Caco-2 (cell line): ENCODE results near the gene NLRP13. TPM values are rescaled to one million over a fixed set of nuclear protein-coding genes. Genes with fewer than 3 reads are reported as not detected.

Source experiments
- BruUV-seq: library from RNA; stranded (reverse); fragments of 400-500 nt; replicated peaks from 2 replicates; lab custom pipeline; 2021; lab: Mats Ljungman, UMichigan
- CTCF ChIA-PET: fragments of 300-600 bp; sonication (Branson Sonifier 250); formaldehyde crosslinking; loops from one replicate; lab custom pipeline; 2022; ENCODE audit warnings: antibody characterized with exemption; lab: Charles Lee
- POLR2A ChIA-PET: fragments of 300-600 bp; sonication (Branson Sonifier 250); formaldehyde crosslinking; loops from one replicate; lab custom pipeline; 2022; ENCODE audit warnings: antibody characterized with exemption; lab: Charles Lee
- DNase-seq, 2 experiments: peaks; one replicate each; pipeline versions ENCODE4 v3.0.0 to v3.0.0-alpha.2; 2020 to 2022
- H3K27me3 ChIP-seq: replicated peaks from 2 replicates; pipeline ENCODE4 v1.6.0; 2011; ENCODE audit warnings: low read length; ENCODE audit not compliant: control insufficient read depth, insufficient read depth
- H3K36me3 ChIP-seq: 2 replicates; pipeline ENCODE4 v1.5.1; 2011; ENCODE audit warnings: low read length; ENCODE audit not compliant: control insufficient read depth, insufficient read depth
- H3K4me1 ChIP-seq: fragments of 250-450 bp; sonication (Bioruptor Pico); 2 replicates; pipeline ENCODE4 v1.5.1; 2020; ENCODE audit warnings: mild to moderate bottlenecking
- H3K4me3 ChIP-seq: 2 replicates; pipeline ENCODE4 v1.5.1; 2011; ENCODE audit warnings: low read depth, mild to moderate bottlenecking, control low read depth, low read length
- H3K9me3 ChIP-seq: fragments of 250-450 bp; sonication (Bioruptor Pico); 2 replicates; pipeline ENCODE4 v1.5.1; 2020; ENCODE audit warnings: mild to moderate bottlenecking, moderate library complexity
- H3K27ac Mint-ChIP-seq: one replicate; pipeline ENCODE4 v1.8.0; 2022; ENCODE audit warnings: mixed read lengths; ENCODE audit not compliant: unreplicated experiment
- H3K27me3 Mint-ChIP-seq: one replicate; pipeline ENCODE4 v1.8.0; 2022; ENCODE audit warnings: mixed read lengths; ENCODE audit not compliant: insufficient read depth, unreplicated experiment
- H3K36me3 Mint-ChIP-seq: one replicate; pipeline ENCODE4 v1.8.0; 2022; ENCODE audit warnings: mild to moderate bottlenecking, mixed read lengths; ENCODE audit not compliant: insufficient read depth, unreplicated experiment
- H3K4me1 Mint-ChIP-seq: one replicate; pipeline ENCODE4 v1.8.0; 2022; ENCODE audit warnings: low read depth, mixed read lengths; ENCODE audit not compliant: unreplicated experiment
- H3K4me3 Mint-ChIP-seq: one replicate; pipeline ENCODE4 v1.8.0; 2022; ENCODE audit warnings: mild to moderate bottlenecking, moderate library complexity, mixed read lengths; ENCODE audit not compliant: unreplicated experiment
- H3K9me3 Mint-ChIP-seq: one replicate; pipeline ENCODE4 v1.8.0; 2022; ENCODE audit warnings: mixed read lengths; ENCODE audit not compliant: unreplicated experiment
- CTCF ChIP-seq, 2 experiments: fragments of 200-600 bp in 1 of 2; IDR thresholded peaks; 1 replicate in 1 of 2; 2 replicates in 1 of 2; pipeline versions ENCODE4 v1.5.1 to v1.8.0; 2011 to 2022; ENCODE audit warnings: antibody characterized with exemption in 1 of 2, control low read depth in 1 of 2, inconsistent platforms in 1 of 2, low read depth in 1 of 2, low read length in 1 of 2, mild to moderate bottlenecking in 1 of 2, moderate library complexity in 1 of 2; ENCODE audit not compliant: insufficient read depth in 1 of 2, severe bottlenecking in 1 of 2, unreplicated experiment in 1 of 2
- intact Hi-C: fragments of 100-400 bp; cut with micrococcal nuclease; formaldehyde crosslinking; loops from one replicate; pipeline ENCODE4 v1.10.0; 2022; ENCODE audit not compliant: unreplicated experiment
- total RNA-seq: library from RNA; stranded (reverse); gene quantifications from 2 replicates; pipeline ENCODE4 v1.2.3, GENCODE V29; 2022

NLRP13 gene
- total RNA-seq, 1 experiment from 2014 or later = not detected

DNA sequence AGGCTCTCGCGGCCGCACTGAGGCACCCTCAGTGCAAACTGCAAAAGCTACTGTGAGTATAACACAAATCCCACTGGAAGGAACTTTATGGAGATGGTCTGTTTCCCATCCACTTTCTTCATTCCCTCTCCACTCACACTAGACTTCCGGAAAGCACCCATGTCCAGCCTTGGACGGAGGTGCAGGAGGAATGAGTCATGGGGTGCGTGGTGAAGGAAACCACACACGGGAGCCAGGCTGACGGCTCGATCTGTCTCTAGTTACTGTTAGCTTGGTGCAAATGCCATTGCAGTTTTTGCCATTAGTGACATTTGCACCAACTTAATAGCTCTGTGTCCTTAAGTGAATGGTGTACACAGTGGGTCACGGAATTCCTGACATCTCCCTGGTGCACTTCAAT, 30.1 kb upstream of the NLRP13 start:
- CTCF ChIA-PET = no interaction called here
- Mint-ChIP-seq H3K4me3 (no peak overlapping the region), H3K27ac (no peak overlapping the region), H3K36me3 (no peaks in the 10 kb centered on the region), H3K9me3 (no peaks in the 10 kb centered on the region), H3K27me3 (no peaks in the 10 kb centered on the region), H3K4me1 (no peaks in the 10 kb centered on the region)
- no peak for DNase-seq
- no peaks in the 10 kb centered on the region for H3K36me3 ChIP-seq
- no peak overlapping the region for H3K4me3 ChIP-seq
- H3K4me1 ChIP-seq = no peaks in the 10 kb centered on the region
- no TSS peak for BruUV-seq
- POLR2A ChIA-PET = no interaction called here
- no peak for TF ChIP-seq CTCF (IDR thresholded peaks at IDR 0.05; ENCODE audit: insufficient read depth in 1 of 2, low read depth in 1 of 2, low read length in 1 of 2, severe bottlenecking in 1 of 2, unreplicated experiment in 1 of 2)
- H3K27me3 ChIP-seq = no peaks in the 10 kb centered on the region
- no peaks in the 10 kb centered on the region for H3K9me3 ChIP-seq
- intact Hi-C loops = no loop called here

- Mint-ChIP-seq H3K36me3 (no peaks in the 10 kb centered on the region), H3K4me3 (no peak overlapping the region), H3K27me3 (no peaks in the 10 kb centered on the region), H3K27ac (no peak overlapping the region), H3K9me3 (no peaks in the 10 kb centered on the region), H3K4me1 (no peaks in the 10 kb centered on the region)
- ChIA-PET CTCF (no interaction called here), POLR2A (no interaction called here)
- intact Hi-C loops = no loop called here
- Histone ChIP-seq H3K4me1 (peaks cover 6% of the 10 kb centered on the region; the same call in 1 of the 2 replicates), H3K36me3 (no peaks in the 10 kb centered on the region), H3K27me3 (no peaks in the 10 kb centered on the region), H3K9me3 (no peaks in the 10 kb centered on the region), H3K4me3 (no peak overlapping the region)
- no peak for TF ChIP-seq CTCF (IDR thresholded peaks at IDR 0.05; ENCODE audit: insufficient read depth in 1 of 2, low read depth in 1 of 2, low read length in 1 of 2, severe bottlenecking in 1 of 2, unreplicated experiment in 1 of 2)
- no peak for DNase-seq
- no TSS peak for BruUV-seq
Observed at GRCh38 chr19:55959996-55960675, 28.0 kb upstream of the NLRP13 start.

GRCh38 chr19:55958356-55958755, 26.2 kb upstream of the NLRP13 start:
- POLR2A ChIA-PET = no interaction called here
- CTCF ChIA-PET = no interaction called here
- Mint-ChIP-seq H3K4me3 (no peak overlapping the region), H3K27ac (no peak overlapping the region), H3K36me3 (no peaks in the 10 kb centered on the region), H3K9me3 (no peaks in the 10 kb centered on the region), H3K4me1 (no peaks in the 10 kb centered on the region), H3K27me3 (no peaks in the 10 kb centered on the region)
- H3K4me3 ChIP-seq = no peak overlapping the region
- no TSS peak for BruUV-seq
- no peak for DNase-seq
- no peaks in the 10 kb centered on the region for H3K27me3 ChIP-seq
- no peaks in the 10 kb centered on the region for H3K36me3 ChIP-seq
- H3K4me1 ChIP-seq = peaks cover 6% of the 10 kb centered on the region; the same call in 1 of the 2 replicates
- intact Hi-C loops = no loop called here
- H3K9me3 ChIP-seq = no peaks in the 10 kb centered on the region
- no peak for TF ChIP-seq CTCF (IDR thresholded peaks at IDR 0.05; ENCODE audit: insufficient read depth in 1 of 2, low read depth in 1 of 2, low read length in 1 of 2, severe bottlenecking in 1 of 2, unreplicated experiment in 1 of 2)
